ENCODE data around the gene DCANP1.

GRCh38 chr5:135492319-135492626 is 45.1 kb upstream of the DCANP1 start:
- TF ChIP-seq CTCF (IDR thresholded peaks at IDR 0.05; ENCODE audit: low read depth, low read length, missing input control): no peak
- TF ChIP-seq REST (IDR thresholded peaks at IDR 0.05): no peak
- no peak for TF ChIP-seq TAF1 (conservative IDR thresholded peaks at IDR 0.05)
- TF ChIP-seq EGR1 (IDR thresholded peaks at IDR 0.05; ENCODE audit: low read depth in 2 of 2): no peak
- no peak for TF ChIP-seq MAX (IDR thresholded peaks at IDR 0.05)
- no peak for TF ChIP-seq RXRA (IDR thresholded peaks at IDR 0.05)
- TF ChIP-seq YY1 (IDR thresholded peaks at IDR 0.05): no peak
